Cardiac muscle cell (in vitro differentiated cells and primary cell): ENCODE measurements around the gene ABCG1. TPM values are rescaled to one million over a fixed set of nuclear protein-coding genes. Genes with fewer than 3 reads are reported as not detected.

Source experiments
- DNase-seq, 2 donors: peaks; one replicate each; pipeline versions ENCODE4 v3.0.0 to v3.0.0-alpha.2; 2010 to 2017; ENCODE audit warnings: low read depth in 1 of 2, low spot score in 1 of 2
- H3K27ac ChIP-seq: fragments of 200-600 bp; sonication (generic); 2 replicates; pipeline ENCODE4 v1.5.1; 2016
- H3K27me3 ChIP-seq: fragments of 200-600 bp; sonication (generic); 2 replicates; pipeline ENCODE4 v1.6.0; 2016; ENCODE audit warnings: control low read depth
- H3K36me3 ChIP-seq: fragments of 200-600 bp; sonication (generic); 2 replicates; pipeline ENCODE4 v1.5.1; 2016; ENCODE audit warnings: control low read depth
- H3K4me1 ChIP-seq: fragments of 200-600 bp; sonication (generic); 2 replicates; pipeline ENCODE4 v1.8.1; 2017; ENCODE audit warnings: low read depth, mild to moderate bottlenecking, mixed run types
- H3K4me3 ChIP-seq: fragments of 200-600 bp; sonication (generic); 2 replicates; pipeline ENCODE4 v1.5.1; 2016; ENCODE audit warnings: mild to moderate bottlenecking
- H3K9me3 ChIP-seq: fragments of 200-600 bp; sonication (generic); 2 replicates; pipeline ENCODE4 v1.5.1; 2017; ENCODE audit warnings: low read depth, mild to moderate bottlenecking, control low read depth
- CTCF ChIP-seq: IDR thresholded peaks from 2 replicates; pipeline ENCODE4 v1.5.1; 2012; ENCODE audit warnings: low read depth, mild to moderate bottlenecking, low read length
- polyA plus RNA-seq: library from polyadenylated mRNA; unstranded; fragments of >200 nt; fragmentation: Nextera tagmentation; extraction: Ambion mirVana; gene quantifications from 2 replicates; pipeline ENCODE4 v1.2.1, GENCODE V29; 2016
- total RNA-seq: library from RNA; depleted of rRNA; stranded (reverse); fragments of >200 nt; gene quantifications from 2 replicates; pipeline ENCODE4 v1.2.3, GENCODE V29; 2016

The ABCG1 gene
- total and polyA plus RNA-seq, 2 experiments from 2014 or later: 4.0 to 4.9 TPM

GRCh38 chr21:42207426-42207825, 11.5 kb upstream of the ABCG1 start:
- no peaks in the 10 kb centered on the region for H3K27me3 ChIP-seq
- H3K9me3 ChIP-seq: no peaks in the 10 kb centered on the region
- DNase-seq: no peak
- H3K36me3 ChIP-seq: no peaks in the 10 kb centered on the region
- no peak for TF ChIP-seq CTCF
- no peak overlapping the region for H3K4me3 ChIP-seq
- peaks cover 8% of the 10 kb centered on the region for H3K4me1 ChIP-seq
- H3K27ac ChIP-seq: no peak overlapping the region

GRCh38 chr21:42208036-42208435, 10.9 kb upstream of the ABCG1 start:
- Histone ChIP-seq H3K27me3 (no peaks in the 10 kb centered on the region), H3K4me3 (no peak overlapping the region), H3K9me3 (no peaks in the 10 kb centered on the region), H3K4me1 (peaks cover 8% of the 10 kb centered on the region), H3K27ac (no peak overlapping the region), H3K36me3 (no peaks in the 10 kb centered on the region)
- no peak for TF ChIP-seq CTCF
- DNase-seq: no peak

- TF ChIP-seq CTCF: no peak
These were observed 10.0 kb upstream of the ABCG1 start for GRCh38 chr21:42208801-42209490.

GRCh38 chr21:42209801-42210479, 9.0 kb upstream of the ABCG1 start:
- H3K27me3 ChIP-seq: no peaks in the 10 kb centered on the region
- peak in 1 of 2 donors; percentile 21 for DNase-seq
- H3K4me1 ChIP-seq: peaks cover 8% of the 10 kb centered on the region
- TF ChIP-seq CTCF: no peak
- no peaks in the 10 kb centered on the region for H3K9me3 ChIP-seq
- H3K27ac ChIP-seq: no peak overlapping the region
- H3K36me3 ChIP-seq: no peaks in the 10 kb centered on the region
- H3K4me3 ChIP-seq: no peak overlapping the region

More at GRCh38 chr21:42208801-42209490, 10.0 kb upstream of the ABCG1 start:
- no peak overlapping the region for H3K27ac ChIP-seq
- H3K9me3 ChIP-seq: no peaks in the 10 kb centered on the region
- H3K4me3 ChIP-seq: no peak overlapping the region
- DNase-seq: no peak
- H3K4me1 ChIP-seq: peaks cover 8% of the 10 kb centered on the region
- H3K27me3 ChIP-seq: no peaks in the 10 kb centered on the region
- no peaks in the 10 kb centered on the region for H3K36me3 ChIP-seq

GRCh38 chr21:42212266-42212665, 6.7 kb upstream of the ABCG1 start:
- H3K27ac ChIP-seq: no peak overlapping the region
- H3K27me3 ChIP-seq: peaks cover 3% of the 10 kb centered on the region
- TF ChIP-seq CTCF: no peak
- H3K4me3 ChIP-seq: no peak overlapping the region
- no peak for DNase-seq
- H3K4me1 ChIP-seq: peaks cover 8% of the 10 kb centered on the region
- H3K9me3 ChIP-seq: no peaks in the 10 kb centered on the region
- no peaks in the 10 kb centered on the region for H3K36me3 ChIP-seq
